WERI-Rb-1 (cell line): Measurements from ENCODE around the gene RPL21.
A peak's percentile ranks its signal among the peaks of the same experiment; 100 is the strongest.

Experiments used
- DNase-seq: peaks from one replicate; pipeline ENCODE4 v3.0.0-alpha.2; 2020
- H3K27ac ChIP-seq: fragments of 250-450 bp; sonication (Bioruptor Pico); 2 replicates; pipeline ENCODE4 v1.5.1; 2020; ENCODE audit warnings: mild to moderate bottlenecking, moderate library complexity
- H3K27me3 ChIP-seq: fragments of 250-450 bp; sonication (Bioruptor Pico); 2 replicates; pipeline ENCODE4 v1.5.1; 2021; ENCODE audit warnings: mild to moderate bottlenecking, low read depth, moderate library complexity; ENCODE audit not compliant: insufficient read depth, severe bottlenecking
- H3K36me3 ChIP-seq: fragments of 250-450 bp; sonication (Bioruptor Pico); 2 replicates; pipeline ENCODE4 v1.5.1; 2020; ENCODE audit warnings: mild to moderate bottlenecking, moderate library complexity
- H3K4me3 ChIP-seq: 2 replicates; pipeline ENCODE4 v1.5.1; 2011; ENCODE audit warnings: low read depth, mild to moderate bottlenecking, control low read depth, low read length
- H3K9me3 ChIP-seq: fragments of 250-450 bp; sonication (Bioruptor Pico); 2 replicates; pipeline ENCODE4 v1.5.1; 2021; ENCODE audit warnings: mild to moderate bottlenecking, moderate library complexity; ENCODE audit not compliant: severe bottlenecking
- TF ChIP-seq, protein P1 (sequence below): IDR thresholded peaks from 2 replicates; pipeline ENCODE4 v1.5.1; 2011; ENCODE audit warnings: low read depth, mild to moderate bottlenecking, control low read depth, inconsistent platforms, low read length

The RPL21 gene

GRCh38 chr13:27279506-27279905, 28.1 kb downstream of the RPL21 start:
- TF ChIP-seq, protein P1, sequence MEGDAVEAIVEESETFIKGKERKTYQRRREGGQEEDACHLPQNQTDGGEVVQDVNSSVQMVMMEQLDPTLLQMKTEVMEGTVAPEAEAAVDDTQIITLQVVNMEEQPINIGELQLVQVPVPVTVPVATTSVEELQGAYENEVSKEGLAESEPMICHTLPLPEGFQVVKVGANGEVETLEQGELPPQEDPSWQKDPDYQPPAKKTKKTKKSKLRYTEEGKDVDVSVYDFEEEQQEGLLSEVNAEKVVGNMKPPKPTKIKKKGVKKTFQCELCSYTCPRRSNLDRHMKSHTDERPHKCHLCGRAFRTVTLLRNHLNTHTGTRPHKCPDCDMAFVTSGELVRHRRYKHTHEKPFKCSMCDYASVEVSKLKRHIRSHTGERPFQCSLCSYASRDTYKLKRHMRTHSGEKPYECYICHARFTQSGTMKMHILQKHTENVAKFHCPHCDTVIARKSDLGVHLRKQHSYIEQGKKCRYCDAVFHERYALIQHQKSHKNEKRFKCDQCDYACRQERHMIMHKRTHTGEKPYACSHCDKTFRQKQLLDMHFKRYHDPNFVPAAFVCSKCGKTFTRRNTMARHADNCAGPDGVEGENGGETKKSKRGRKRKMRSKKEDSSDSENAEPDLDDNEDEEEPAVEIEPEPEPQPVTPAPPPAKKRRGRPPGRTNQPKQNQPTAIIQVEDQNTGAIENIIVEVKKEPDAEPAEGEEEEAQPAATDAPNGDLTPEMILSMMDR, result no peak
- no peaks in the 10 kb centered on the region for H3K36me3 ChIP-seq
- H3K27ac ChIP-seq, result no peak overlapping the region
- DNase-seq, result no peak
- no peaks in the 10 kb centered on the region for H3K27me3 ChIP-seq
- no peak overlapping the region for H3K4me3 ChIP-seq
- no peaks in the 10 kb centered on the region for H3K9me3 ChIP-seq

GRCh38 chr13:27280009-27280656, 28.8 kb downstream of the RPL21 start:
- H3K9me3 ChIP-seq, result no peaks in the 10 kb centered on the region
- no peak overlapping the region for H3K4me3 ChIP-seq
- TF ChIP-seq, protein P1, result no peak
- no peak for DNase-seq
- no peaks in the 10 kb centered on the region for H3K36me3 ChIP-seq
- no peaks in the 10 kb centered on the region for H3K27me3 ChIP-seq
- H3K27ac ChIP-seq, result no peak overlapping the region

DNA sequence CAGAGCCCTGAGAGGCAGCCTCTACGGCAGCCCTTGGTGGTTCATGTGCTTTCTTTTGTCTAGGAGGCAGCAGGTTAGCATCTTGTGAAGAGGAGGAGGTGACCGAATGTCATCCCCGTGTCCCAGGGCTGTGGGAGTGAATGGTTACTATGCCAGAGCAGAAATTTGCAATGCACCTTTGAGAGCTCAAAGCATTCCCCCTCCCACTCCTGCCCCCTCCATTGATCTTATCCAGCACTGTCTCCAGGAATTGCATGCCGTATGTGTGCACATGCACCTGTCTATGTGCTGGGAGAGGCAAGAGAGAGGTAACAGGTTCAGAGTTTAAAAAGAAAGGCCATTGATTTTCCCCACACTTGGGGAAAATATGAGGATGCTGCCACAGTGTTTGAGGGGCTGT, 29.5 kb downstream of the RPL21 start:
- Histone ChIP-seq H3K36me3 (no peaks in the 10 kb centered on the region), H3K4me3 (no peak overlapping the region), H3K9me3 (no peaks in the 10 kb centered on the region), H3K27ac (no peak overlapping the region), H3K27me3 (no peaks in the 10 kb centered on the region)
- TF ChIP-seq, protein P1, result no peak
- no peak for DNase-seq

DNA sequence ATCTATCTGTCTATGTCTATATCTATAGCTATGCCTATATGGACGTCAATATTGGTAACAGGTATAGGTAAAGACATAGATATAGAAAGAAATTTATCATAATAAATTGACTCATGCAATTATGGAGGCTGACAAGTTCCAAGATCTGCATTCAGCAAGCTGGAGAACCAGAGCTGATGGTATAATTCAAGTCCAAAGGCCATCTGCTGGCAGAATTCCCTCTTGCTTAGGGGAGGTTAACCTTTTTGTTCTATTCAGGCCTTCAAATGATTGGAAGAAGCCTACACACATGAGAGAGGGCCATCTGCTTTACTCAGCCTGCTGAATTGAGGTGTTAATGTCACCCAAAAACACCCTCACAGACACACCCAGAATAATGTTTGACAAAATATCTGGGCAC, 30.1 kb downstream of the RPL21 start:
- TF ChIP-seq, protein P1, result no peak; the same call in 1 of the 2 replicates

DNA sequence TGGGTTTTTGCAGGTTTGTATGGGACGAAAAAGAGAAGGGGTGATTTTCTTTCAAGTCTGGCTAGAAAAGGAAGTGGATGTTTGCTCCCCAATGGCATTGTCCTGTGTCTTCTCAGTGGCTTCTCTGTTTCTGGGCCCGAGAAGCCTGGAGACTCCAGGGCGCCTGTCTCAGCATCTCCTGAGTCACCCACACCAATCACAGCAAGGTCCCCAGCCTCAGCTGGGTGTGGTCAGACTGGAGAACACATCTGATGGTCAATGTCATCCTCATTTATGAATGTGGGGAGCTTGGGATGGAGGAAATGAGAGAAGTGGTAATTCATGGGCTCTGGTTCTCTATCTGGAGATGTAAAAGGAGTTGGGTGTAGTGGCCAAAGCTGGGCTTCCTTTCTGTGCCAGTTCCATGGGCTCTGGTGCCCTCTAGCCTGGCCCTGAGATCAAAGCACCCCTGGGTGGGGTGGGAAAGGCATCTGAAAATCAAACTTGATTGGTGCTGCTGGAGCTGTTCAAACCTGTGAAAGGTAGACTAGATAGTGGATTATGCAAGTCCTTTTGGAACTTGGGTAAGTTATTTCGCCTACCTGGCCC, 32.6 kb downstream of the RPL21 start:
- Histone ChIP-seq H3K9me3 (no peaks in the 10 kb centered on the region), H3K27me3 (no peaks in the 10 kb centered on the region), H3K36me3 (no peaks in the 10 kb centered on the region), H3K27ac (no peak overlapping the region), H3K4me3 (no peak overlapping the region)
- TF ChIP-seq, protein P1, result peak; percentile 58
- peak; percentile 38 for DNase-seq

More for the DNA sequence above, 30.1 kb downstream of the RPL21 start:
- Histone ChIP-seq H3K9me3 (no peaks in the 10 kb centered on the region), H3K36me3 (no peaks in the 10 kb centered on the region), H3K27me3 (no peaks in the 10 kb centered on the region), H3K27ac (no peak overlapping the region), H3K4me3 (no peak overlapping the region)
- DNase-seq, result no peak

DNA sequence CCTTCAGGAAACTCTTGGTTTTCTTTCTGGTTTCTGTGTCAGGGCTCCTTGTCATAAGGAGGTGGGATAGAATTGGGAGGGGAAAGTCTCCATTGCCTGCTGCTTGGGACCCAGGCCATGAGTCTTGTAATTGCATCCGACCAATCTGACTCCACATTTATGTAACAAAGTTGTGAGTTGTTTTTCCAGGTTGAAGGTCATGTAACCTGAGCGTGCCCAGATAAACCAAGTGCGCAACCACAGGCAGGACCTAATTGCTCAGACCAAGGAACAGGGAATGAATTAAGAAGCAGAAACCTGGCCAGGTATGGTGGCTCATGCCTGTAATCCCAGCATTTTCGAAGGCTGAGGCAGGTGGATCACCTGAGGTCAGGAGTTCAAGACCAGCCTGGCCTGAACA, 37.0 kb downstream of the RPL21 start:
- H3K27ac ChIP-seq, result no peak overlapping the region
- TF ChIP-seq, protein P1, result no peak
- H3K36me3 ChIP-seq, result no peaks in the 10 kb centered on the region
- H3K4me3 ChIP-seq, result no peak overlapping the region
- peaks cover 5% of the 10 kb centered on the region for H3K9me3 ChIP-seq
- no peaks in the 10 kb centered on the region for H3K27me3 ChIP-seq
- no peak for DNase-seq
